Measurements from ENCODE around the gene ZBTB40.

- TF ChIP-seq ZNF529 (tag by site-specific recombination; IDR thresholded peaks at IDR 0.05; ENCODE audit: insufficient replicate concordance) (no peak), ZNF350 (tag by site-specific recombination; IDR thresholded peaks at IDR 0.05) (no peak), ZNF792 (tag by site-specific recombination; IDR thresholded peaks at IDR 0.05) (no peak), REST (tag by site-specific recombination; IDR thresholded peaks at IDR 0.05) (no peak), MEIS1 (CRISPR knock-in tag; IDR thresholded peaks at IDR 0.05; ENCODE audit: borderline replicate concordance) (no peak), ZNF114 (tag by site-specific recombination; IDR thresholded peaks at IDR 0.05) (no peak), CTCF (tag by site-specific recombination; IDR thresholded peaks at IDR 0.05) (no peak), ZNF133 (tag by site-specific recombination; IDR thresholded peaks at IDR 0.05) (no peak), KLF1 (tag by site-specific recombination; IDR thresholded peaks at IDR 0.05) (no peak), TCF7L2 (IDR thresholded peaks at IDR 0.05; ENCODE audit: borderline replicate concordance, low read depth, low read length) (no peak), ZNF223 (tag by site-specific recombination; IDR thresholded peaks at IDR 0.05) (no peak), ZNF768 (tag by site-specific recombination; IDR thresholded peaks at IDR 0.05) (no peak)
- TF ChIP-seq, protein P1, sequence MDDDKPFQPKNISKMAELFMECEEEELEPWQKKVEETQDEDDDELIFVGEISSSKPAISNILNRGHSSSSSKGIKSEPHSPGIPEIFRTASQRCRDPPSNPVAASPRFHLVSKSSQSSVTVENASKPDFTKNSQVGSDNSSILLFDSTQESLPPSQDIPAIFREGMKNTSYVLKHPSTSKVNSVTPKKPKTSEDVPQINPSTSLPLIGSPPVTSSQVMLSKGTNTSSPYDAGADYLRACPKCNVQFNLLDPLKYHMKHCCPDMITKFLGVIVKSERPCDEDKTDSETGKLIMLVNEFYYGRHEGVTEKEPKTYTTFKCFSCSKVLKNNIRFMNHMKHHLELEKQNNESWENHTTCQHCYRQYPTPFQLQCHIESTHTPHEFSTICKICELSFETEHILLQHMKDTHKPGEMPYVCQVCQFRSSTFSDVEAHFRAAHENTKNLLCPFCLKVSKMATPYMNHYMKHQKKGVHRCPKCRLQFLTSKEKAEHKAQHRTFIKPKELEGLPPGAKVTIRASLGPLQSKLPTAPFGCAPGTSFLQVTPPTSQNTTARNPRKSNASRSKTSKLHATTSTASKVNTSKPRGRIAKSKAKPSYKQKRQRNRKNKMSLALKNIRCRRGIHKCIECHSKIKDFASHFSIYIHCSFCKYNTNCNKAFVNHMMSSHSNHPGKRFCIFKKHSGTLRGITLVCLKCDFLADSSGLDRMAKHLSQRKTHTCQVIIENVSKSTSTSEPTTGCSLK (tag by site-specific recombination; IDR thresholded peaks at IDR 0.05), result no peak
Observed at GRCh38 chr1:22473952-22474351, 22.3 kb downstream of the ZBTB40 start.
